Stimulated activated CD4-positive, alpha-beta T cell treated with anti-CD3 and anti-CD28 coated beads, Interleukin-4, amount 100 ng/mL, for 1 hour (primary cell): ENCODE data around the gene RBM10.

Experiments used
- DNase-seq: peaks from one replicate; pipeline ENCODE4 v3.0.0-alpha.2; 2020

Gene RBM10

DNA sequence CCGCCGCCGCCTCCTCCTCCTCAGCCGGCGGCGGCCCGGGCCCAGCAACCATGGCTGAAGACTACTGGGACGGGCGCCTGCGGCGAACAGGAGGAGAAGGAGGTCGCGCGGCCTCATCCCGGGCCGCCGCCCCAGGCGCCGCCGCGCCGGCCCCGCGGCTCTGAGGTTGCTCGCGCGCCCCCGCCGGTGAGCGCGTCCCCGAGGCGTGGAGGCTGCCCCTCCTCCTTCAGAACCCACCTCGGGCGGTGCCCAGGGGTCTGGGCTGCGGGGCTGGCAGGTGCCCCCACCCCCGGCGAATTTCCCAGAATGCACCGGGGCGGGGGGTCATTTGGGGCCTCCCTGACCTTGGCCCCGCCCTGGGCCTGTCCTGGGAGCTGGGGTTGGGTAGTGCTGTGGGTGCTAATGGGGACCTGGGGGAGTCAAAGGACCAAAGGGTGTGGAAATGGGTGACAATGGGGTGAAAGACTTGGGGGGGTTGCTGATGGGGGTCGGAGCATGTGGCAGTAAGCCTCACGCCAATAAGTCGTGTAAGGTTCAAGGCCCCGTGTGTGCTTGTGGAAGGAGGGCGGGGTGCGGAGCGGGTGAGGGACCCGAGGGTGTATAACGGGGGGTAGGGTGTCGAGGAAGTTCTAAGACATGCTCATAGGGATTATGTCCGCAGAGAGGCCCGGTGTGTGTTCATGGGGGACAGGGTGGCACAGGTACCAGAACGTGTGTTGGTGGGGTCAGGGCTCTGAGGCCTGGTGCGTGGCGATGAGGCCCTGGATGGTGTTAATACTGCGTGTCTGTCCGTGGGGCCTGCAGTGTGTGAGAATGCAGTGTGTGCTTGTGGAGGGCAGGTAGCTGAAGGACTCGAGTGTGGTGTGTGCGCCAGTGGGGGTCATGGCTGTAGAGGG, 74.1 kb downstream of the RBM10 start:
- DNase-seq = peak; percentile 54

DNA sequence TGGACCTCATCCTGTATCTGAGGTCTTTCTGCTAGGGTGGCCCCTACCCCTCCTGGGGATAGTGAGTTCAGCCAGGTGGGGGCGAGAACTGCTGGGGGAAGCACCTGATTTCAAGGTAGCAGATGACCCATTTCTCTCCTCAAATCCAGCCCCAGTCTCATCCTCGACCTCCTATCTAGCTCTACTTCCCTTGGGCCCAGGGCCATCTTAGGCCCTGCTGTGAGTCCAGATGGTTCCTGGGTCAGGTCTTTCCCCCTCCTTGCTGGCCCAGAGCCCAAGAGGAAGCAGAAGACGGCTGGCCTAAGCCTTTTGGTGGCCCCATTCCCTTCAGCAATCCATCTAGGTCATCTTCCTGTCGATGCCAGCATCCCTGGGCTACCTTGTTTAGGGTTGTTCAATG, 76.7 kb downstream of the RBM10 start:
- DNase-seq = no peak

DNA sequence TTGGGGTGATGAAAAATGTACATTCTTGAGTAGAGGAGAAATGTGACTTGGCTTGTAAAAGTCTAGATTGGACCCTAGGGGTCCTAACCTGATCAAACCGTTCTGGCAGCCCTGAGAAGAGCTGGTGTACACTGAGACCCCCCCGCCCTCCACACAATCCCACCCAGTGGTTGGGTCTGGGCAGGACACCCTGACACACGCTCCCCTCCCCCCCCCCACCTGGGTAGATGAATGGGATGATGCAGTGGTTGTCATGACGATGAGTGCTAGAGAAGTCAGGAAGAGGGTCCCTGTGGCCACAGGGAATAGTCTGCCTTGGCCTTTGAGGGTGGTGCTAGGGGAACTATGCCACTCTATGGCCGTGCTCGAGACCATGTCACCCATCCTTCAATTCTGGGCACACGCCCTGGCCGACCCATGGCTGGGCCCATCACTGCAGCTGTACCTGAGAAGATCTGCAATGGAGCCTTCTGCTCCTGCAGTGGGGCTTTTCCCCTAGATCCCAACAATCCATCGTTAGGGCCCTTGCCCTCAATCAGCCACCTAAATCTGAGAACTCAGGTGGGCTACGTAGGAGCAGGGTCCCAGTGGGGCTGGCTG, 77.8 kb downstream of the RBM10 start:
- DNase-seq = no peak

DNA sequence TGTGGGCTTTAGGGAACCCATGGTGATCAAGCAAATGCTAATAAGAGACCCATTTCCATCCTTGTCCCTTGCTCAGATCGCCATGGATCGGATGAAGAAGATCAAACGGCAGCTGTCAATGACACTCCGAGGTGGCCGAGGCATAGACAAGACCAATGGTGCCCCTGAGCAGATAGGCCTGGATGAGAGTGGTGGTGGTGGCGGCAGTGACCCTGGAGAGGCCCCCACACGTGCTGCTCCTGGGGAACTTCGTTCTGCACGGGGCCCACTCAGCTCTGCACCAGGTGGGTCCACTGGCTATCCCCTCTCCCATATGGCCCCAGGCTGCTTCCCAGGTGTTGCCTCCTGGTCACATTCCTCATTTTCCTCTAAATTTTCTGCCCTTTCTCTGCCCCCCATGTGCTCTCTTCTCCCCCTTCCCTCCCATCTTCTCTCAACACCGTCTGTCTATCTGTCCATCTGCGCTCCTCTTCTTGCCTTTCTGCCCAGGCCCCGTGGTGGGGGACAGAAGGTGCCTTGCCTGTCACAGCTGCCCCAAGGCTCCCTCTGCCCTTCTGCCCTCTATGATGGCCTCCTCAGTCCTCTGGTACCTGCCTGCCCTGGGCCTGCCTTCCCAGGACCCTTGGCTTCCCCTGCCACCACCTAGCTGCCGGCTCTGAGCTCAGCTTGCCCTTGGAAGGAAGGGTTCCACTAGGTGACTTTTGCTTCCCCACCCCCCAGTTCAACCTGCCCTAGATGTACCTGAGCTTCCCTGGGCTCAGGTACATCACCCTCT, 78.6 kb downstream of the RBM10 start:
- no peak for DNase-seq

DNA sequence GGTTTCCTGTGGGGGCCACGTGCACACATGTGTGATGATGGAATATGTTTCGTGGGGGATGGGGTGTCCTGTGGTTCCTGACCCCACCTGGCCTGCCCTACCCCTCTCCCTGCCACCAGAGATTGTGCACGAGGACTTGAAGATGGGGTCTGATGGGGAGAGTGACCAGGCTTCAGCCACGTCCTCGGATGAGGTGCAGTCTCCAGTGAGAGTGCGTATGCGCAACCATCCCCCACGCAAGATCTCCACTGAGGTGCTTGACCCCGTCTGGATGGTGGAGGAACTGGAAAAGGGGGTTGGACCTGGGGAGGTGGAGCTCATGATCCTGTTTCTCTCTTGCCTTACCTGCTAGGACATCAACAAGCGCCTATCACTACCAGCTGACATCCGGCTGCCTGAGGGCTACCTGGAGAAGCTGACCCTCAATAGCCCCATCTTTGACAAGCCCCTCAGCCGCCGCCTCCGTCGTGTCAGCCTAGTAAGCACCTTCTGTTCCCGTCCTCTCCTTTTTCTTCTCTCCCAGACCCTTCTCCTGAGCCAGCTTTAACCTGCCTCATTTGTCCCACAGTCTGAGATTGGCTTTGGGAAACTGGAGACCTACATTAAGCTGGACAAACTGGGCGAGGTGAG, 79.4 kb downstream of the RBM10 start:
- DNase-seq = no peak

DNA sequence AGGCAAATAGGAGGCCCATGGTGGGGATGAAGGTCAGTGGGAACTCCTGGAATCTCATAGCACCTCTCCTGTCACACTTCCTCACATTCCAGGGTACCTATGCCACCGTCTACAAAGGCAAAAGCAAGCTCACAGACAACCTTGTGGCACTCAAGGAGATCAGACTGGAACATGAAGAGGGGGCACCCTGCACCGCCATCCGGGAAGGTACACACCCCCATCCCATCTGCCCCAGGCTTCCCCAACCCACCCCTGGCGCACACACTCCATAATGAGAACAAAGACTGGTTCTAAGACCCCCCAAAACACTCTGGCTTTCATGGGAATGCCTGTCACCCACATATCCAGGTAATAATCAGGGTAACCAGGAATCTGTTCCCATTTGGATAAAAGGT, 79.9 kb downstream of the RBM10 start:
- no peak for DNase-seq

DNA sequence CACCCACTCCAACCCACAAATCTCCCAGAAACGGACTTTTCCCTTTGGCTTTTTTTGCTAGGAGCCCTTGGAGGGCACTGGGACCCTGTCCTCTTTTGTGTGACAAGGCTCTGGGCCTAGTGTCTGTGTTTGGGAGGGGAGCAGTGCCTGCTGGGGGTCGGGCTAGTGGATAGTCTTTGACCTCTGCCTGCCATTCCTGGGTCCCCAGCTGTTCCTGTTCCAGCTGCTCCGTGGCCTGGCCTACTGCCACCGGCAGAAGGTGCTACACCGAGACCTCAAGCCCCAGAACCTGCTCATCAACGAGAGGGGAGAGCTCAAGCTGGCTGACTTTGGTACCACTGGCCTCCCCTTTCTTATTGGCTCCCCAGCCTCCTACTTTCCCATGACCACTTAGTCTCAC, 81.0 kb downstream of the RBM10 start:
- DNase-seq = no peak

DNA sequence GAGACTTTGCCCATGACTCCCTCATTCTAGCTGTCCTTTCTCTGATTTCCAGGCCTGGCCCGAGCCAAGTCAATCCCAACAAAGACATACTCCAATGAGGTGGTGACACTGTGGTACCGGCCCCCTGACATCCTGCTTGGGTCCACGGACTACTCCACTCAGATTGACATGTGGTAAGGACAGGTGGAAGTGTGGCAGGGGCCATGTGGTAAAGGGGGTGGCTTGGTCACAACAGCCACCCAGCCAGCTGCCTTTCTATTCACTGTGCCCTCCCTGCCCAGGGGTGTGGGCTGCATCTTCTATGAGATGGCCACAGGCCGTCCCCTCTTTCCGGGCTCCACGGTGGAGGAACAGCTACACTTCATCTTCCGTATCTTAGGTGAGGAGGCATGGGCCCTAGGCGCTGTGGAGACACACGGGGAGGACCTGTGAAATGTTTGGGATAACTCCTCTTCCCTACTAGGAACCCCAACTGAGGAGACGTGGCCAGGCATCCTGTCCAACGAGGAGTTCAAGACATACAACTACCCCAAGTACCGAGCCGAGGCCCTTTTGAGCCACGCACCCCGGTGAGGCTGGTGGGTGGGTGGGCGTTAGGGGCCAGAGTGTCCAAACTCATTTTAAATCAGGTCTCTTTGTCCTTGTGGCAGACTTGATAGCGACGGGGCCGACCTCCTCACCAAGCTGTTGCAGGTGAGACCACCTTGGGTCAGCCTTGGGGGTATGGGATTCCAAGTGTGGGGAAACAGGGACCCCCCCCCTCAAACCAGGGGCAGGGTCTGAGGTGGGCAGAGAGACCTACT, 81.7 kb downstream of the RBM10 start:
- DNase-seq = no peak

DNA sequence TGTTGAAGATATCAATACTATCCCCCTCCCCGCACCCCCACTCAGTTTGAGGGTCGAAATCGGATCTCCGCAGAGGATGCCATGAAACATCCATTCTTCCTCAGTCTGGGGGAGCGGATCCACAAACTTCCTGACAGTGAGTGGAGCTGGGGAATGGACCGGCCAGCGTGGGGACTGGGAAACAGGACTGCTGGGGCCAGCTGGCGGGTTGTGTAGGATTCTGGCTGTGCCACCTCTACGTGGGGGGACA, 82.2 kb downstream of the RBM10 start:
- DNase-seq = no peak

DNA sequence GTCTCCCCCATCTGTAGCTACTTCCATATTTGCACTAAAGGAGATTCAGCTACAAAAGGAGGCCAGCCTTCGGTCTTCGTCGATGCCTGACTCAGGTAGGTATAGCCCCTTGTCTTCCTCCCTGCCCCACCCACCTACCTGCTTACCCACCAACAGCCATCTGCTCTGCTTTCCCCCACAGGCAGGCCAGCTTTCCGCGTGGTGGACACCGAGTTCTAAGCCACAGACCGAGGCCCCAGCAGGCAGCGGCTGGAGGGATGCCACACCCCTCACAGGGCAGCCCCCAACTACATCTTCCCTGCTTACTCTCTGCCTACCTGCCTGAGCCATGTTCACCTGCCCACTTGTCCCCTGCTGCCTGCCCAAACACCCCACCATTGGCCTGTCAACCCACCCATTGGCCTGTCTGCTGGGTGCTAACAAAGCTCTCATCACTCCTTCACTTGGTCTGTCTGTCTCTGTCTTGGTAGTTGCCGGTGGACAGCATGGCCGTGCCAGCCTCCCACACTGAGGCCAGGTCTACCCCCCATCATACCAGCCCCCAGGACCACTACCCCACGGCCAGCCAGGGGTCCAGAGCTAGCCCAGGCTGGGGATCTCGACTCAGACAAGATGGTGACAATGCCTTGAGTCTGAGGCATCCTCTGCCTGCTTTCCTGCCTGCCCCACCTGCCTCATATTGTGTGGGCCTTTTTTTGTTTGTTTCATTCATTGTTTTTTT, 83.7 kb downstream of the RBM10 start:
- no peak for DNase-seq

DNA sequence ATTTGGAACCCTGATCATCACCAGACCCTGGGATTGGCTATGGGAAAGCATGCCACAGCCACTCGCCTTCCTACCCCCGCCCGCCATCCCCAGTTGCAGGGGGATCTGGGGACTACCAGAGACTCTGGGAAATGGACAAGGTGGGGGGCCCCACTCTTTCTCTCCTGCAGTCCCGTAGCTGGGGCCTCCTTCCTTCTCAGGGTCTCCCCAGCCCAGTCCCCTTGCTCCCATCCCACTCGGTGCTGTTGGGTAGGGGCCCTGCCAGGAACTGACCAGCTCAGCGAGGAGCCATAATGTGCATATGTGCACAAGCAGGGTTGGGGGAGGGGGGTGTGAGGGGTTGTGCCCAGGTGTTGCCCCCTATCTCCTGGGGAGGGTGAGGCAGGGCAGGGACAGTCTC, 84.4 kb downstream of the RBM10 start:
- DNase-seq = no peak

DNA sequence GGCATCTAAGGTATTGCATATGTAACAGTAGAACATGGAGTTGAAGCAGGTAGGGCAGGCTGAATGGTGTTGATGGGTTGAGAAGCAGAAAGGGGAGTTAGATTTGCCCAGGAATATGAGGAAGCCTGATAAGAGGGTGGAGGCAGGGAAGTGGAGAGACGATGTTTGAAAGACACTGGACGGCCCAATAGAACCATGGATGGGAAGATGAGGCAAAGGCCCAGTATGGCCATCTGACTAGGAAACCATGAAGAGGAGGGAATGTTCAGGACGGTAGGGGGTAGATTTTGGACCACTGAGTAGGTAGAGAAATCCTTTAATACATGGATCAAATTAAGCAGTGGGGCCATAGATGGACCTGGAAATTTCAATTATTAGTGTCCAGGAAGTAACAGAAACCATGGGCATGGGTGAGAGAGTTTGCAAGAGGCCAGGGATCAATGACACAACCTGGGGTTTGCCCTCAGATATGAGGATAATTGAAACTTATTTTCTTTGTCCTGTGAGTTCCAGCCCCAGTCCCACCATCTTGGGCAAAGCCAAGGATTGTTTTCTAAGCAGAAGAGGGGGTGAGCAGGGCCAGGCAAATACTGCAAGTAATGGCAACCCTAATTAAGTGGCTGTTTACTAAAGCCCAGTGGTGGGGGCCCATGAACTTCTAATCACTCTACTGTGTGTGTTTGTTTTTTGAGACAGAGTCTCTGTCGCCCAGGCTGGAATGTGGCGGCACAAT, 85.3 kb downstream of the RBM10 start:
- no peak for DNase-seq

DNA sequence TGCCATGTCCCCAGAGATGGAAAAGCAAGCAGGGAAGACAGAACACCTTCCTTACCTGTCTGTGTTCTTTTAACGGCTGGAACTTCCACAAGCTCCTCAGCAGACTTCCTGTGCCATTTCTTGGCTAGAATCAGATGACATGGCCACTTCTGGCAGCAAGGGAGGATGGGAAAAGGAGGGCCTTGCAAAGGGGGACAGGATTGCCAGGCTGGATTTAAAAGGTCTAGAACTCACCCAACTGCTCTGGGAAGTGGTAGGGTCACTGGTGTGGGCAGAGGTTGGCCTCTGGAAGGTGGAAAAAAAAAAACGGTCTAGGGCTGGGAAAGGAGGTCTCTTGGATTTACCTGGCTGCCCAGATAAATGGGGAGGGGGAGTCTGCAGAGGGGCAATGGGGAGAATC, 86.1 kb downstream of the RBM10 start:
- DNase-seq = no peak

DNA sequence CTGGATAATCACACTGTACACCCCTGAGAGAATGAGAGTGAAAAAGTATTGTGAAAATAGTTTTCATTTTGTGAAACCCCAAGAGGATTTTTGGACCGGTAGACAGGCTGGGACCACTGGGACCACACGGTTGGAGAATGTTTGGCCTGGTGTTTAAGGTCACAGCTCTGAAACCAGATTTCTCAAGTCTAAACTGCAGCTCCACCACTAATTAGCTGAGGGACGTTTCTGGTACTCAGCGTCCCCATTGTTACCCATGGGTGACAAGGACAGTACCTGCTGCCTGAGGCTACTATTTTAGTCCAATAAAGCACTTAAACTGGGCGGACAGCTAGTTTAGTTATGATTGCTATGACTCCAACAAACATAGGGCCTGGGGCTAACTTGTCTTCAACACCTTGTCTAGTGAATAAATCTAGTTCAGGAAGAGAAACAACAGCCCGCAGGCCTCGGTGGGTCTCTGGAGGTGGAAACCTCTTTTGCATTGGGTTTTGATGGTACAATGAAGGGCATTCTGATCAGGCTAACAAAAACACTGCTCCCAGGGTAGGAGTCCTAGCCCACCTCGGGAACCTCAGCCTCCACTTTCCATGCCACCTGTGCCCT, 87.3 kb downstream of the RBM10 start:
- DNase-seq = no peak

DNA sequence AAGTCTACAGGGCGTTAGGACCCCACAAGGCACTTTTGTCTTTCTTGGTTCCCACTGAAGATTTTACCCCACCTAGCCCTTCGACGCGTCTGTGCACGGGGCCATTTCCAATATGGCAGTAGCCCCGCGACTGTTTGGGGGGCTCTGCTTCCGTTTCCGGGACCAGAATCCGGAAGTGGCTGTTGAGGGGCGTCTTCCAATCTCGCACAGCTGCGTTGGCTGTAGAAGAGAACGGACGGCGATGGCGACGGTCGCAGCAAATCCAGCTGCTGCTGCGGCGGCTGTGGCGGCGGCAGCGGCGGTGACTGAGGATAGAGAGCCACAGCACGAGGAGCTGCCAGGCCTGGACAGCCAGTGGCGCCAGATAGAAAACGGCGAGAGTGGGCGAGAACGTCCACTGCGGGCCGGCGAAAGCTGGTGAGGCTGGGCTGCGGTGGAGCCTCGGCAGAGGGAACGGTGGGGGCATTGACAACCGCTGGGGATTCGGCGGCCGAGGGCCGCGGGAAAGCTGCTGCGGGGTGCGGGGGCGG, 87.8 kb downstream of the RBM10 start, which contains the start of gene USP11:
USP11 (plus strand) TSS at position 207 of the 530 bp plus-strand sequence; CDS start at position 242, 35 bp downstream.
- peak; percentile 17 for DNase-seq

DNA sequence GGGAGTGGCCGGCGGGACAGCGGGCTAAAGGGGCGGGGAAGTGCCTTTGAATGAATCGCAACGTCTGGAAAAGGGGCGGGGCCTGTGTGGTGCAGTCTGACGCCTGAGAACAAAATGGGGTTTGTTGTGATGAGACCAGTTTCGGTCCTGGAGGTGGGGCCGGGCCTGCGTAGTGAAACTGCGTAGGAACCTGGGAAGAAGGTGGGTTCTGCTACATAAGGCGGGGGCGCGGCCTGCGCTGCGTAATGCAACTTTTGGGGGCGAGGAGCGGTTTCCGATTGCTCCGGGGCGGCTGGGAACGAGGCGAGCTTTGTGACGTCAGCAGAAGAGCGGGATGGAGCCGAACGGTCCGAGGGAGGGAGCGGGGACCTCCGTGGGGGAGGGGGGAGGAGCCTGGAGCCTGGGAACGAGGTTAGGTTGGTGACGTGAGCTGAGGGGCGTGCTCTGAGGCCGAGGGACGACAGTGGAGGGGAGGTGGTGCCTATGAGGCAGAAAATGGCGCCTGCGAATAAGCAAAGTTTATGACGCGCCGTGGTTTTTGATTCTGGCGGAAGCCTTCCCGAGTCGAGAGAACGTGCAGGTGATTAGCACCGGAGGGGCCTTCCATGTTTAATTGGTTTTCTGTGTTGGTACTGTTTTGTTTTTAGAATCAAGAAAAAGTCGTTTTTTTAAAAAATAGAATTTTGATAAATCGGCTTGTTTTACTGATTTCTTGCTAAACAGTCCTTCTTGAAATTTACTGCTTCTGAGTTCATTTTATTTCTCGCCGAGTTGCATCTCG, 88.5 kb downstream of the RBM10 start:
- DNase-seq = peak; percentile 89

DNA sequence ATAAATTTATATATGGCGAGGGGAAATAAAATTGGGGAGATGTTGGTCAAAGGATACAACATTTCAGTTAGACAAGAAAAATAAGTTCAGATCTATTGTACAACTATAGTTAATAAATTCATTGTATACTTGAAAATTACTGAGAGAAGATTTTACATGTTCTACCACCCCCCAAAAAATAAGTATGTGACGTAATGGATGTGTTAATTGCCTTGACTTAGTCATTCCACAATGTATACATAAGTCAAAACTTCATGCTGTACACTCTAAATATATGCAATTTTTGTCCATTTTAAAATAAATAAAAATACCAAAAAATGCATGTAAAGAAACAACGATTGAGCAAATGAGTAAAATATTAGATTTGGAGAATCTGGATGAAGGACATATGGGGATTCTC, 89.6 kb downstream of the RBM10 start:
- no peak for DNase-seq

DNA sequence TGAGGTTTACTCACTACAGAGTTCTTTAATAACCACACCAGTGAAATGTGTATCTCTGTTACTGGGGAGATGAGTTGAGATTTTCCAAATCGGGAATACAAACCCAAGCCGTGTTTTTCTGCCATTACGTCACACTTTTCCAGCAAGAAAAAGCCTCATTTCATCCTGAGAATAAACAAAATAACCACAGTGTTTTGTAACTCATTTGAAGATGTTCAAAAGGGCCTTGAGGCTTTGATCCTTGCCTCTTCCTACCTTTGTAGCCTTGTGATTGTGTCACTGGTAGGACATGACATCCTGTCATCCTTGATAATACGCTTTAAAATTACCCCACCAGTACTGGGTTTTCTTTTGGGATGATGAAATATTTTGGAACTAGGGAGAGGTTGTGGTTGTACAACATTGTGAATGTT, 90.7 kb downstream of the RBM10 start:
- no peak for DNase-seq
